Peyer's patch (tissue), 4 donors: ENCODE results near the gene ABCD3. TPM values are rescaled to one million over a fixed set of nuclear protein-coding genes. Genes with fewer than 3 reads are reported as not detected.

Source experiments
- DNase-seq, 3 donors: peaks; one replicate each; pipeline ENCODE4 v3.0.0-alpha.2; 2017 to 2019
- H3K27ac ChIP-seq, 4 donors: fragments of 200-600 bp; sonication (generic); one replicate each; pipeline ENCODE4 v1.5.1; 2016 to 2019
- H3K27me3 ChIP-seq, 2 donors: fragments of 200-600 bp; sonication (generic); one replicate each; pipeline ENCODE4 v1.5.1; 2019
- H3K36me3 ChIP-seq, 3 donors: fragments of 200-600 bp; sonication (generic); one replicate each; pipeline ENCODE4 v1.5.1; 2016 to 2019
- H3K4me1 ChIP-seq, 4 donors: fragments of 200-600 bp; sonication (generic); one replicate each; pipeline ENCODE4 v1.5.1; 2016 to 2019
- H3K4me3 ChIP-seq, 4 donors: fragments of 200-600 bp; sonication (generic); 1 replicate in 3 of 4; 2 replicates in 1 of 4; pipeline ENCODE4 v1.5.1; 2016 to 2019; ENCODE audit warnings: mild to moderate bottlenecking in 1 of 4
- H3K9me3 ChIP-seq, 4 donors: fragments of 200-600 bp; sonication (generic); one replicate each; pipeline ENCODE4 v1.5.1; 2016 to 2019; ENCODE audit warnings: mild to moderate bottlenecking in 1 of 4
- POLR2A ChIP-seq, 2 donors: fragments of 450-650 bp; IDR thresholded peaks; one replicate each; pipeline ENCODE4 v1.5.1; 2017; ENCODE audit warnings: antibody characterized with exemption in 2 of 2, mild to moderate bottlenecking in 2 of 2, moderate library complexity in 2 of 2
- total RNA-seq, 4 donors: library from RNA; depleted of rRNA; stranded (reverse); fragments of >200 nt; gene quantifications; one replicate each; pipeline ENCODE4 v1.1.0, GENCODE V29; 2016
- TF ChIP-seq, protein P1 (sequence below), 6 experiments: fragments of 450-650 bp in 4 of 6; fragments of 200-600 bp in 2 of 6; sonication (generic) in 1 of 6; IDR thresholded peaks; one replicate each; pipeline ENCODE4 v1.5.1; 2017 to 2019; ENCODE audit warnings: antibody characterized with exemption in 6 of 6, mild to moderate bottlenecking in 3 of 6, moderate library complexity in 1 of 6

Gene ABCD3
- total RNA-seq, 4 donors from 2014 or later: 22.3 to 66.6 (median 57.0) TPM

DNA sequence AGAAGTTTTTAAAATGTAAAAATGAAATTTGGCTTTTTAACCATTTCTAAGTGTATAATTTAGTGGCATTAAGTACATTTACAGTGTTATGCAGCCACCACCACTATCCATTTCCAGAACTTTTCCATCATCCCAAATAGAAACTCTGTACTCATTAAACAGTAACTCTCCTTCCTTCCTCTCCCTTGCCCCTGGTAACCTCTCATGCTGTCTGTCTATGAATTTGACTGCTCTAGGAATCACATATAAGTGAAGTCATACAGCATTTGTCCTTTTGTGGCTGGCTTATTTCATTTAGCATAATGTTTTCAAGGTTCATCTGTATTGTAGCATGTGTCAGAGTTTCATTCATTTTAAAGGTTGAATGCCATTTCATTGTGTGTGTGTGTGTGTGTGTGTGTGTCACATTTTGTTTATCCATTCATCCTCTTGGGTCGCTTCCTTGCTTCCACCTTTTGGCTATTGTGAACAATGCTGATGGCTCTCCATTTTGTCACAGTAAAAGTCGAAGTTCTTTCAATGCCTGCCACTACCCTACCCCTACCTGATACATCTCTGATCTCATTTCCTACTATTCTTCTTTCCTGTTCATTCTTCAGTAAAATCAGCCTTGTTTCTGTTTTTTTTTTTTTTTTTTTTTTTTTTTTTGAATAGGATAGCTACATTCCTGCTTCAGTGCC is 78.0 kb downstream of the ABCD3 start:
- H3K4me1 ChIP-seq: no peaks in the 10 kb centered on the region
- H3K9me3 ChIP-seq: no peaks in the 10 kb centered on the region
- H3K27me3 ChIP-seq: no peaks in the 10 kb centered on the region
- TF ChIP-seq, protein P1, sequence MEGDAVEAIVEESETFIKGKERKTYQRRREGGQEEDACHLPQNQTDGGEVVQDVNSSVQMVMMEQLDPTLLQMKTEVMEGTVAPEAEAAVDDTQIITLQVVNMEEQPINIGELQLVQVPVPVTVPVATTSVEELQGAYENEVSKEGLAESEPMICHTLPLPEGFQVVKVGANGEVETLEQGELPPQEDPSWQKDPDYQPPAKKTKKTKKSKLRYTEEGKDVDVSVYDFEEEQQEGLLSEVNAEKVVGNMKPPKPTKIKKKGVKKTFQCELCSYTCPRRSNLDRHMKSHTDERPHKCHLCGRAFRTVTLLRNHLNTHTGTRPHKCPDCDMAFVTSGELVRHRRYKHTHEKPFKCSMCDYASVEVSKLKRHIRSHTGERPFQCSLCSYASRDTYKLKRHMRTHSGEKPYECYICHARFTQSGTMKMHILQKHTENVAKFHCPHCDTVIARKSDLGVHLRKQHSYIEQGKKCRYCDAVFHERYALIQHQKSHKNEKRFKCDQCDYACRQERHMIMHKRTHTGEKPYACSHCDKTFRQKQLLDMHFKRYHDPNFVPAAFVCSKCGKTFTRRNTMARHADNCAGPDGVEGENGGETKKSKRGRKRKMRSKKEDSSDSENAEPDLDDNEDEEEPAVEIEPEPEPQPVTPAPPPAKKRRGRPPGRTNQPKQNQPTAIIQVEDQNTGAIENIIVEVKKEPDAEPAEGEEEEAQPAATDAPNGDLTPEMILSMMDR (IDR thresholded peaks at IDR 0.05): no peak
- no peak for TF ChIP-seq POLR2A (IDR thresholded peaks at IDR 0.05)
- no peak overlapping the region for H3K4me3 ChIP-seq
- no peak overlapping the region for H3K27ac ChIP-seq
- no peak for DNase-seq
- peaks cover 0 to 52% (median 0%) of the 10 kb centered on the region in 3 donors for H3K36me3 ChIP-seq

DNA sequence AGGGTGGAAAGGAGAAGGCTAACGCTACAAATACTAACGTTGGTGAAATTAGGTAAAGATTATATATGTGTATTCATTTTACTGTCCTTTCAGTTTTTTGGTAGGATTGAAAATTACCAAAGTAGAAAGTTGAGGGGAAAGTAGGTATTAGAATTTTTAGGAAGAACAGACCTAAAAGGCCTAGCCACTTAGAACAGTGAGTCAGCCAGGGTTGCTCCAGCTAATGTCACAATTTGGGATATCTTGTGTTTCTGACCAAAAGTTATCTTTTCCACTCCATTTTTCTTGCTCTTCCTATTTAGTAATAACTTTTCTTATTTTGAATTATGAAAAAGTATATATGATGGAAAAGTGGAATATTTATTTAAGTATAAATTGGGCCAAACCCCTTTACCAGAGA is 83.2 kb downstream of the ABCD3 start:
- TF ChIP-seq POLR2A (IDR thresholded peaks at IDR 0.05): no peak
- TF ChIP-seq, protein P1 (IDR thresholded peaks at IDR 0.05): no peak
- DNase-seq: no peak
- Histone ChIP-seq H3K4me3 (no peak overlapping the region), H3K27ac (no peak overlapping the region), H3K4me1 (no peaks in the 10 kb centered on the region), H3K27me3 (no peaks in the 10 kb centered on the region), H3K36me3 (peaks cover 0 to 56% (median 0%) of the 10 kb centered on the region in 3 donors), H3K9me3 (no peaks in the 10 kb centered on the region)

DNA sequence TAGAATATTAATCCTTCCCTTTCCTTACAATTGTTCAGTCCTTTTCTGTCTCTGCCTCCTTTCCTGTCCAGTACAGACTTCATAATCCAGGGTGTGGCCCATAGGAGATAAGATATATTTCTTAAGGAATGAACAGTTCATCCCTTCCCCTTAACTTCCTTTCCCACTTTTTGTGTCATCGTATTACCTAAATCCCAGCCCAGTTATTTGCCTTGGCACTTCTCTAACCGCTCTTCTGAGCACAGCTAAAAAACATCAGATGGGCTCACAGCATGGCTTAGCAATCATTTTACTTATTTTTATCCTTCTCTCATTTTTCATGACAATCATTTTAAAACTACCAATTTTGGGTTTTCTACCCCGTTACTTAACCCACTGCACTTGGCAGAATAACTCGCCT is 83.7 kb downstream of the ABCD3 start:
- DNase-seq: no peak
- Histone ChIP-seq H3K27ac (no peak overlapping the region), H3K4me1 (no peaks in the 10 kb centered on the region), H3K9me3 (no peaks in the 10 kb centered on the region), H3K4me3 (no peak overlapping the region), H3K27me3 (no peaks in the 10 kb centered on the region), H3K36me3 (peaks cover 0 to 56% (median 0%) of the 10 kb centered on the region in 3 donors)
- TF ChIP-seq POLR2A (IDR thresholded peaks at IDR 0.05): no peak

DNA sequence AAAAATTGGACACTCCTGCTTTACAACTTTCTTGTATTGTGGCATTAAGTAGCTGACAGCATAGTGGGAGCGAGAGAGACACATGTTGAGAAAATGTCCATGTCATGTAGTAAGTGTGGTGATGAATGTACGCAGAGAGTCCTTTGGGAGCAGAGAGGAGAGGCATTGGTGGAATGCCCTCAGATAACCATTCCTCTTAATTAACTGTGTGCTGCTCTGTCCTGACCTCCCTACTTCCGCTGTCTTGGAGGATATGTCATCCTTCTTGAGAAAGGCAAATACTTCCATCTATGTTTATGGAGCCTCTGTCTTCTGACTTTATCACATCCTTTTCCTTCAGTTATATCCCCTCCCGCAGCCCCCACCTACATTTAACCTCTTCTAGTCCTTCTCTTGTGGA is 85.0 kb downstream of the ABCD3 start:
- H3K27me3 ChIP-seq: no peaks in the 10 kb centered on the region
- H3K36me3 ChIP-seq: peaks cover 0 to 53% (median 0%) of the 10 kb centered on the region in 3 donors
- H3K4me1 ChIP-seq: no peaks in the 10 kb centered on the region
- DNase-seq: no peak
- no peak overlapping the region for H3K27ac ChIP-seq
- TF ChIP-seq POLR2A (IDR thresholded peaks at IDR 0.05): no peak
- TF ChIP-seq, protein P1 (IDR thresholded peaks at IDR 0.05): no peak
- no peak overlapping the region for H3K4me3 ChIP-seq
- no peaks in the 10 kb centered on the region for H3K9me3 ChIP-seq

DNA sequence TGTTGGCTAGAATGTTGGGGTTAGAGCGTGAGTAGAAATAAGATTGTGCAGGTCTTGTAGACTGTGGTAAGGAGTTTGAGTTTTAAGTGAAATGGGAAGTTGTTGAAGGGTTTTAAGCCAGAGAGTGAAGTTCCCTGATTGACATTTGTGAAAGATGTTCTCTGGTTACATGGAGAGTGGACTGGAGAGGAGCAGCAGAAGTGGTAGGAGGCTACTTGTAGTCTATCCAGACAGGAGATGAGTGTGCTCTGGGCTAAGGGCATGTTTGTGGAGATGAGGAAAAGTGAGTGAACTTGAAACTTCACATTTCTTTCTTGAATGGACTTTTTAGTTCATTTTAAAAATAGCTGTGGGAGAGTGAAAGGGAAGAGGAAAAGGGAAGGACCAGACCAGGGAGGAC is 86.4 kb downstream of the ABCD3 start:
- no peaks in the 10 kb centered on the region for H3K4me1 ChIP-seq

DNA sequence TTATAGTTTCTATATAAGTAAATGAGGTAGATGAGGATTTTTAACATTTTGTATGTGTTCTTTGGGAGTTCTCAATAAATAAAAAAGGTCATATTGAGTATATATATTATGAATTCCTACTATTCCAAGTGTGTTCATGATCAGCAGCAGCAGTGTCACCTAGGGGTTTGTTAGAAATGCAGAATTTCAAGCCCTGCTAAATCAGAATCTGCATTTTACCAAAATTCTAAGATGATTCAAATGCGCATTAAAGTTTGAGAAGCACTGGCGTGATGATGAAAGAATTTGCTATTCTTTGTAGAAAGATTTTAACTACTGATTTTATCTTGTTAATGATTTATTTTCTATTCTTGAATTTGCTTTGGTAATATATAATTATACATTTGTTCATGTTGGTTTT is 94.6 kb downstream of the ABCD3 start:
- Histone ChIP-seq H3K27me3 (no peaks in the 10 kb centered on the region), H3K4me3 (no peak overlapping the region), H3K27ac (no peak overlapping the region), H3K9me3 (no peaks in the 10 kb centered on the region), H3K4me1 (peaks cover 0 to 10% (median 0%) of the 10 kb centered on the region in 4 donors), H3K36me3 (peaks cover 0 to 19% (median 0%) of the 10 kb centered on the region in 3 donors)
- DNase-seq: no peak
- TF ChIP-seq, protein P1 (IDR thresholded peaks at IDR 0.05): no peak
- TF ChIP-seq POLR2A (IDR thresholded peaks at IDR 0.05): no peak

More for the DNA sequence above, 86.4 kb downstream of the ABCD3 start:
- no peaks in the 10 kb centered on the region for H3K9me3 ChIP-seq
- TF ChIP-seq POLR2A (IDR thresholded peaks at IDR 0.05): no peak
- TF ChIP-seq, protein P1 (IDR thresholded peaks at IDR 0.05): no peak
- H3K27ac ChIP-seq: no peak overlapping the region
- H3K36me3 ChIP-seq: peaks cover 0 to 42% (median 0%) of the 10 kb centered on the region in 3 donors
- no peaks in the 10 kb centered on the region for H3K27me3 ChIP-seq
- no peak overlapping the region for H3K4me3 ChIP-seq
- no peak for DNase-seq
